ENCODE measurements around the gene ACTN4. TPM values are rescaled to one million over a fixed set of nuclear protein-coding genes. Genes with fewer than 3 reads are reported as not detected.

Gene ACTN4
- polyA plus RNA-seq, 2 donors, result 261 to 376 TPM

- WGBS, 2 donors, result 91 to 94% methylated on average over 13 of the region's 13 CpGs
- Histone ChIP-seq H3K27me3 (ENCODE audit: control insufficient read depth in 1 of 2, insufficient read depth in 2 of 2, low read length in 2 of 2) (no peaks in the 10 kb centered on the region), H3K27ac (ENCODE audit: low read depth in 2 of 2, low read length in 1 of 2) (peak overlapping the region in 1 of 2 donors; percentile 4), H3K9me3 (ENCODE audit: control insufficient read depth in 2 of 2, insufficient read depth in 1 of 2, low read depth in 1 of 2, low read length in 1 of 2) (no peaks in the 10 kb centered on the region), H3K4me3 (ENCODE audit: low read depth in 1 of 2, low read length in 2 of 2) (no peak overlapping the region), H3K36me3 (ENCODE audit: control insufficient read depth in 2 of 2, insufficient read depth in 2 of 2, low read length in 1 of 2) (peaks cover 26 to 85% of the 10 kb centered on the region in 2 donors), H3K4me1 (ENCODE audit: control insufficient read depth in 2 of 2, insufficient read depth in 2 of 2, low read length in 1 of 2) (peaks cover 0 to 36% of the 10 kb centered on the region in 2 donors)
Measured at GRCh38 chr19:38704488-38705026, 57.1 kb downstream of the ACTN4 start.

GRCh38 chr19:38705197-38706019, 58.0 kb downstream of the ACTN4 start:
- peak overlapping the region; percentile 4 to 66 for H3K27ac ChIP-seq (ENCODE audit: low read depth in 2 of 2, low read length in 1 of 2)
- no peaks in the 10 kb centered on the region for H3K9me3 ChIP-seq (ENCODE audit: control insufficient read depth in 2 of 2, insufficient read depth in 1 of 2, low read depth in 1 of 2, low read length in 1 of 2)
- peaks cover 0 to 42% of the 10 kb centered on the region in 2 donors for H3K4me1 ChIP-seq (ENCODE audit: control insufficient read depth in 2 of 2, insufficient read depth in 2 of 2, low read length in 1 of 2)
- 81 to 86% methylated on average over 22 of the region's 22 CpGs for WGBS, 2 donors
- H3K27me3 ChIP-seq (ENCODE audit: control insufficient read depth in 1 of 2, insufficient read depth in 2 of 2, low read length in 2 of 2), result no peaks in the 10 kb centered on the region
- H3K36me3 ChIP-seq (ENCODE audit: control insufficient read depth in 2 of 2, insufficient read depth in 2 of 2, low read length in 1 of 2), result peaks cover 33 to 90% of the 10 kb centered on the region in 2 donors
- H3K4me3 ChIP-seq (ENCODE audit: low read depth in 1 of 2, low read length in 2 of 2), result no peak overlapping the region

- peak overlapping the region; percentile 57 to 68 for H3K27ac ChIP-seq (ENCODE audit: low read depth in 2 of 2, low read length in 1 of 2)
Measured at GRCh38 chr19:38706792-38707511, 59.5 kb downstream of the ACTN4 start.

DNA sequence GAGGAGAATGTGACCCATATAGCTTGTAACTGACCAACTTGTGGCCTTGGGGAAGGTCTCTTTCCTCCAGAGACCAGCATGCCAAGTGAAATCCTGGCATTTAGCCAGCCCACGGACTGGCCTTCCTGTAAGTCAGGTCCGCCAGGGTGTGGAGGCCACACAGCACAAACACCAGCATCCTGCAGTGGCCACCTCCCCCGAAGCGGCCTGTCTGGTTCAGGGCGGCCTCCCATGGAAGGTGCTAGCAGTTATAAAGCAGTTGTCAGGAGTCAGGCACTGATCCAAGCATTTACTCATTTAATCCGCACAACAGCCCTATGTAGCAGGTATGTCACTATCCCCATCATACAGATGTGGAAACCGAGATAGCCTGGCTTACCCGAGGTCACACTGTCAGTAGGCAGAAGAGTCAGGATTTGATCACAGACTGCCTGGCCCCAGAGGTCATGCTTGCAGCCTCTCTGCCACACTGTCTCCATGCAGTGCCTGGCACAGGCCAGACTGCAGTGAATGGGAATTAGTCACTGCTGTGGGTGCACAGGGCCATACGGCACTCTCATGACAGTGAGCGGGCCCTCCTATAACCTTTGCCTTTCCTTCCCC, 60.2 kb downstream of the ACTN4 start:
- no peaks in the 10 kb centered on the region for H3K27me3 ChIP-seq (ENCODE audit: control insufficient read depth in 1 of 2, insufficient read depth in 2 of 2, low read length in 2 of 2)
- no peaks in the 10 kb centered on the region for H3K9me3 ChIP-seq (ENCODE audit: control insufficient read depth in 2 of 2, insufficient read depth in 1 of 2, low read depth in 1 of 2, low read length in 1 of 2)
- peak overlapping the region; percentile 57 to 68 for H3K27ac ChIP-seq (ENCODE audit: low read depth in 2 of 2, low read length in 1 of 2)
- H3K36me3 ChIP-seq (ENCODE audit: control insufficient read depth in 2 of 2, insufficient read depth in 2 of 2, low read length in 1 of 2), result peaks cover 24 to 94% of the 10 kb centered on the region in 2 donors
- no peak overlapping the region for H3K4me3 ChIP-seq (ENCODE audit: low read depth in 1 of 2, low read length in 2 of 2)
- peaks cover 17 to 54% of the 10 kb centered on the region in 2 donors for H3K4me1 ChIP-seq (ENCODE audit: control insufficient read depth in 2 of 2, insufficient read depth in 2 of 2, low read length in 1 of 2)
- 57 to 59% methylated on average over 10 of the region's 10 CpGs for WGBS, 2 donors

More at GRCh38 chr19:38706792-38707511, 59.5 kb downstream of the ACTN4 start:
- Histone ChIP-seq H3K4me3 (ENCODE audit: low read depth in 1 of 2, low read length in 2 of 2) (no peak overlapping the region), H3K4me1 (ENCODE audit: control insufficient read depth in 2 of 2, insufficient read depth in 2 of 2, low read length in 1 of 2) (peaks cover 13 to 52% of the 10 kb centered on the region in 2 donors), H3K9me3 (ENCODE audit: control insufficient read depth in 2 of 2, insufficient read depth in 1 of 2, low read depth in 1 of 2, low read length in 1 of 2) (no peaks in the 10 kb centered on the region), H3K27me3 (ENCODE audit: control insufficient read depth in 1 of 2, insufficient read depth in 2 of 2, low read length in 2 of 2) (no peaks in the 10 kb centered on the region), H3K36me3 (ENCODE audit: control insufficient read depth in 2 of 2, insufficient read depth in 2 of 2, low read length in 1 of 2) (peaks cover 28 to 94% of the 10 kb centered on the region in 2 donors)
- WGBS, 2 donors, result 79% methylated on average over 16 of the region's 16 CpGs

DNA sequence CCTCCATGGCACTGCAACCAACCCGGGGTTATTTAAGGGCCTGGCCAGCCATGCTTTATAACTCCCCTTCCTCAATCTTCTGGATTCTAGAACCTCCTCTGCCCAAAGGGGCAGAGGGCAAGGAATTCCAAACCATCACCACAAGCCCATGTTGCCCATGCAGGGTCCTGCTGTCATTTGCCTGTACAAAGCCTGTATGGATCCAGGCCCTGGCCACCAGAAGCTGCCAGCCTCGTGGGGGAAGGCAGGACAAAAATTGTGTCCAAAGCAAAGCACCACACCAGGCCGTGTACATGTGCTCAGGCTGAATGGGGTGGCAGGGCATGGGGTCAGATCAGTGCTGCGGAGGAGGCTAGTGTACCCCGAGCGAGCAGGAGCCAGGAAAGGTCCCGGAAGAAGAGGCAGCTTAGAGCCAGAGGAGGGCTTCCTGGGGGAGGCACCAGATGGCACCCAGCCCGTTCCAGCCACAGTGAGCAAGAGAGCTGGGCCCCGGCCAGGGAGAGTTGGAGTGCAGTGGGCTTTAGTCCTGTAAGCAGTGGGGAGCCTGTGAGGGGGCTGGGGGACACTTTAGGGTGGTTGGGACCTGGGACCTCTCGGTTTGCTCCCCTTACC, 61.1 kb downstream of the ACTN4 start:
- Histone ChIP-seq H3K36me3 (ENCODE audit: control insufficient read depth in 2 of 2, insufficient read depth in 2 of 2, low read length in 1 of 2) (peaks cover 20 to 98% of the 10 kb centered on the region in 2 donors), H3K9me3 (ENCODE audit: control insufficient read depth in 2 of 2, insufficient read depth in 1 of 2, low read depth in 1 of 2, low read length in 1 of 2) (no peaks in the 10 kb centered on the region), H3K4me3 (ENCODE audit: low read depth in 1 of 2, low read length in 2 of 2) (no peak overlapping the region), H3K4me1 (ENCODE audit: control insufficient read depth in 2 of 2, insufficient read depth in 2 of 2, low read length in 1 of 2) (peaks cover 17 to 61% of the 10 kb centered on the region in 2 donors), H3K27me3 (ENCODE audit: control insufficient read depth in 1 of 2, insufficient read depth in 2 of 2, low read length in 2 of 2) (no peaks in the 10 kb centered on the region), H3K27ac (ENCODE audit: low read depth in 2 of 2, low read length in 1 of 2) (peak overlapping the region; percentile 43 to 68)
- 74 to 83% methylated on average over 10 of the region's 10 CpGs for WGBS, 2 donors

GRCh38 chr19:38709119-38709518, 61.7 kb downstream of the ACTN4 start:
- H3K36me3 ChIP-seq (ENCODE audit: control insufficient read depth in 2 of 2, insufficient read depth in 2 of 2, low read length in 1 of 2), result peaks cover 20 to 98% of the 10 kb centered on the region in 2 donors

DNA sequence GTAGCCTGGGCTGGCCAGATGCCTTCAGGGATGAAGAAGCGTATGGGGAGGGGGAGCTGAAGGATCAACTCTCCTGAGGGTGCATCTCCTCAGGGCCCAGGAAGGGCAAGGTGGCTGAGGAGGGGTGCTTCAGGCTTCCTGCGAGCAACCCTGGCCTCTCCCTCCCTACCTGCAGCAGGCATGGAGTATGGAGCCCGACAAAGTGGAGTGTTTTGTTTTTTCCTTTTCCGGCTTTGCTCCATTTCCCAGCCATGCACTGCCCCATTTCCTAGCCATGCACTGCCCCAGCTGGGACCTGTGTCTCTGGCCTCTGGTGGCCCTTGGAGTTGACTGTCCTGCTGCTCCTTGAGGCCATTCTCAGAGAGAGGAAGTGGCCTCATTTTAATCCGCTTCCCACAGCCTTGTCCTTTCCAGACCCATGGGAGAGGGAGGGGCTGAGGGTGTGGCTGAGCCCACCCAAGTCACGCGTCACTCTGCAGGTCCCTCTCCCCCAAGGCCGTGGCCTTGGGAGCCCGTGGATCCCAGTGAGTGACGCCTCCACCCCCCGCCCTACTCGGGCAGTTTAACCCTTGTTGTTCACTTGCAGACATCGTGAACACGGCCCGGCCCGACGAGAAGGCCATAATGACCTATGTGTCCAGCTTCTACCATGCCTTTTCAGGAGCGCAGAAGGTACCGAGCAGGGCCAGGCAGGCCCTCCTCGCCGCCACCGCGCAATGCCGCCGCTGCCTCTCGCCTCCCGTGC, 62.4 kb downstream of the ACTN4 start:
- WGBS, 2 donors, result 70 to 75% methylated on average over 27 of the region's 27 CpGs
- H3K4me3 ChIP-seq (ENCODE audit: low read depth in 1 of 2, low read length in 2 of 2), result no peak overlapping the region
- H3K36me3 ChIP-seq (ENCODE audit: control insufficient read depth in 2 of 2, insufficient read depth in 2 of 2, low read length in 1 of 2), result peaks cover 28 to 98% of the 10 kb centered on the region in 2 donors
- H3K4me1 ChIP-seq (ENCODE audit: control insufficient read depth in 2 of 2, insufficient read depth in 2 of 2, low read length in 1 of 2), result peaks cover 23 to 62% of the 10 kb centered on the region in 2 donors
- peak overlapping the region; percentile 68 to 71 for H3K27ac ChIP-seq (ENCODE audit: low read depth in 2 of 2, low read length in 1 of 2)
- no peaks in the 10 kb centered on the region for H3K27me3 ChIP-seq (ENCODE audit: control insufficient read depth in 1 of 2, insufficient read depth in 2 of 2, low read length in 2 of 2)
- H3K9me3 ChIP-seq (ENCODE audit: control insufficient read depth in 2 of 2, insufficient read depth in 1 of 2, low read depth in 1 of 2, low read length in 1 of 2), result no peaks in the 10 kb centered on the region

More at GRCh38 chr19:38709119-38709518, 61.7 kb downstream of the ACTN4 start:
- 85 to 91% methylated on average over 10 of the region's 10 CpGs for WGBS, 2 donors
- Histone ChIP-seq H3K9me3 (ENCODE audit: control insufficient read depth in 2 of 2, insufficient read depth in 1 of 2, low read depth in 1 of 2, low read length in 1 of 2) (no peaks in the 10 kb centered on the region), H3K4me1 (ENCODE audit: control insufficient read depth in 2 of 2, insufficient read depth in 2 of 2, low read length in 1 of 2) (peaks cover 21 to 62% of the 10 kb centered on the region in 2 donors), H3K27me3 (ENCODE audit: control insufficient read depth in 1 of 2, insufficient read depth in 2 of 2, low read length in 2 of 2) (no peaks in the 10 kb centered on the region), H3K27ac (ENCODE audit: low read depth in 2 of 2, low read length in 1 of 2) (peak overlapping the region; percentile 43 to 68), H3K4me3 (ENCODE audit: low read depth in 1 of 2, low read length in 2 of 2) (no peak overlapping the region)

DNA sequence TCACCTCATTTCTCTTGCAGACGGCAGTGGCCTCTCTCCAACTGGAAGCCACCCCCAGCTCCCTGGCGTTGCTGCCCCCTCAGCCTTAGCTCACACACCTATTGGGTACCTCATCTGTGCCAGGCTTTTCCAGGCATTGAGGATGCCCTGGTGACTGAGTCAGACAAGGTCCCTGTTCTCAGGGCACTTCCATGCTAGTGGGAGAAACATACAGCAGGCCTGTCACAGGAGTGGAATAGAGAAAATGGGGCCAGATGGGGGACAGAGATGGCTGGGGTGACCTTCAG, 62.9 kb downstream of the ACTN4 start:
- no peaks in the 10 kb centered on the region for H3K9me3 ChIP-seq (ENCODE audit: control insufficient read depth in 2 of 2, insufficient read depth in 1 of 2, low read depth in 1 of 2, low read length in 1 of 2)
- H3K27me3 ChIP-seq (ENCODE audit: control insufficient read depth in 1 of 2, insufficient read depth in 2 of 2, low read length in 2 of 2), result no peaks in the 10 kb centered on the region
- WGBS, 2 donors, result 48 to 69% methylated on average over 2 of the region's 2 CpGs
- peaks cover 23 to 62% of the 10 kb centered on the region in 2 donors for H3K4me1 ChIP-seq (ENCODE audit: control insufficient read depth in 2 of 2, insufficient read depth in 2 of 2, low read length in 1 of 2)
- H3K4me3 ChIP-seq (ENCODE audit: low read depth in 1 of 2, low read length in 2 of 2), result no peak overlapping the region
- peak overlapping the region; percentile 68 to 71 for H3K27ac ChIP-seq (ENCODE audit: low read depth in 2 of 2, low read length in 1 of 2)
- peaks cover 28 to 94% of the 10 kb centered on the region in 2 donors for H3K36me3 ChIP-seq (ENCODE audit: control insufficient read depth in 2 of 2, insufficient read depth in 2 of 2, low read length in 1 of 2)
